Caco-2 (cell line): ENCODE data around the gene KIF13A. TPM values are rescaled to one million over a fixed set of nuclear protein-coding genes. Genes with fewer than 3 reads are reported as not detected.

Experiments
- BruUV-seq: library from RNA; stranded (reverse); fragments of 400-500 nt; replicated peaks from 2 replicates; lab custom pipeline; 2021; lab: Mats Ljungman, UMichigan
- CTCF ChIA-PET: fragments of 300-600 bp; sonication (Branson Sonifier 250); formaldehyde crosslinking; loops from one replicate; lab custom pipeline; 2022; ENCODE audit warnings: antibody characterized with exemption; lab: Charles Lee
- POLR2A ChIA-PET: fragments of 300-600 bp; sonication (Branson Sonifier 250); formaldehyde crosslinking; loops from one replicate; lab custom pipeline; 2022; ENCODE audit warnings: antibody characterized with exemption; lab: Charles Lee
- DNase-seq, 2 experiments: peaks; one replicate each; pipeline versions ENCODE4 v3.0.0 to v3.0.0-alpha.2; 2020 to 2022
- H3K27me3 ChIP-seq: replicated peaks from 2 replicates; pipeline ENCODE4 v1.6.0; 2011; ENCODE audit warnings: low read length; ENCODE audit not compliant: control insufficient read depth, insufficient read depth
- H3K36me3 ChIP-seq: 2 replicates; pipeline ENCODE4 v1.5.1; 2011; ENCODE audit warnings: low read length; ENCODE audit not compliant: control insufficient read depth, insufficient read depth
- H3K4me1 ChIP-seq: fragments of 250-450 bp; sonication (Bioruptor Pico); 2 replicates; pipeline ENCODE4 v1.5.1; 2020; ENCODE audit warnings: mild to moderate bottlenecking
- H3K4me3 ChIP-seq: 2 replicates; pipeline ENCODE4 v1.5.1; 2011; ENCODE audit warnings: low read depth, mild to moderate bottlenecking, control low read depth, low read length
- H3K9me3 ChIP-seq: fragments of 250-450 bp; sonication (Bioruptor Pico); 2 replicates; pipeline ENCODE4 v1.5.1; 2020; ENCODE audit warnings: mild to moderate bottlenecking, moderate library complexity
- H3K27ac Mint-ChIP-seq: one replicate; pipeline ENCODE4 v1.8.0; 2022; ENCODE audit warnings: mixed read lengths; ENCODE audit not compliant: unreplicated experiment
- H3K27me3 Mint-ChIP-seq: one replicate; pipeline ENCODE4 v1.8.0; 2022; ENCODE audit warnings: mixed read lengths; ENCODE audit not compliant: insufficient read depth, unreplicated experiment
- H3K36me3 Mint-ChIP-seq: one replicate; pipeline ENCODE4 v1.8.0; 2022; ENCODE audit warnings: mild to moderate bottlenecking, mixed read lengths; ENCODE audit not compliant: insufficient read depth, unreplicated experiment
- H3K4me1 Mint-ChIP-seq: one replicate; pipeline ENCODE4 v1.8.0; 2022; ENCODE audit warnings: low read depth, mixed read lengths; ENCODE audit not compliant: unreplicated experiment
- H3K4me3 Mint-ChIP-seq: one replicate; pipeline ENCODE4 v1.8.0; 2022; ENCODE audit warnings: mild to moderate bottlenecking, moderate library complexity, mixed read lengths; ENCODE audit not compliant: unreplicated experiment
- H3K9me3 Mint-ChIP-seq: one replicate; pipeline ENCODE4 v1.8.0; 2022; ENCODE audit warnings: mixed read lengths; ENCODE audit not compliant: unreplicated experiment
- CTCF ChIP-seq, 2 experiments: fragments of 200-600 bp in 1 of 2; IDR thresholded peaks; 1 replicate in 1 of 2; 2 replicates in 1 of 2; pipeline versions ENCODE4 v1.5.1 to v1.8.0; 2011 to 2022; ENCODE audit warnings: antibody characterized with exemption in 1 of 2, control low read depth in 1 of 2, inconsistent platforms in 1 of 2, low read depth in 1 of 2, low read length in 1 of 2, mild to moderate bottlenecking in 1 of 2, moderate library complexity in 1 of 2; ENCODE audit not compliant: insufficient read depth in 1 of 2, severe bottlenecking in 1 of 2, unreplicated experiment in 1 of 2
- intact Hi-C: fragments of 100-400 bp; cut with micrococcal nuclease; formaldehyde crosslinking; loops from one replicate; pipeline ENCODE4 v1.10.0; 2022; ENCODE audit not compliant: unreplicated experiment
- total RNA-seq: library from RNA; stranded (reverse); gene quantifications from 2 replicates; pipeline ENCODE4 v1.2.3, GENCODE V29; 2022

KIF13A gene
- total RNA-seq, 1 experiment from 2014 or later = 13.8 TPM

GRCh38 chr6:17968876-17969275 lies 18.6 kb downstream of the KIF13A start:
- no peak for TF ChIP-seq CTCF (IDR thresholded peaks at IDR 0.05; ENCODE audit: insufficient read depth in 1 of 2, low read depth in 1 of 2, low read length in 1 of 2, severe bottlenecking in 1 of 2, unreplicated experiment in 1 of 2)
- H3K27me3 Mint-ChIP-seq = no peaks in the 10 kb centered on the region
- Histone ChIP-seq H3K36me3 (no peaks in the 10 kb centered on the region), H3K4me3 (no peak overlapping the region), H3K9me3 (no peaks in the 10 kb centered on the region), H3K4me1 (no peaks in the 10 kb centered on the region), H3K27me3 (no peaks in the 10 kb centered on the region)
- no peak overlapping the region for H3K4me3 Mint-ChIP-seq
- ChIA-PET CTCF (no interaction called here), POLR2A (no interaction called here)
- no TSS peak for BruUV-seq
- no peaks in the 10 kb centered on the region for H3K4me1 Mint-ChIP-seq
- intact Hi-C loops = loop anchor here (5.0 kb wide), 1 partner anchor 153 kb away; the partner anchor contains the start of gene NHLRC1
- DNase-seq = no peak
- no peaks in the 10 kb centered on the region for H3K36me3 Mint-ChIP-seq
- H3K9me3 Mint-ChIP-seq = no peaks in the 10 kb centered on the region
- H3K27ac Mint-ChIP-seq = no peak overlapping the region

- BruUV-seq = no TSS peak
- POLR2A ChIA-PET = interaction anchor here (0.6 kb wide), 1 partner anchor 387 kb away, joined by 4 read pairs; no protein-coding TSS in a partner anchor
- intact Hi-C loops = loop anchor here (5.0 kb wide), 1 partner anchor 154 kb away; the partner anchor contains the start of gene NHLRC1
- Mint-ChIP-seq H3K4me1 (no peaks in the 10 kb centered on the region), H3K27me3 (no peaks in the 10 kb centered on the region), H3K4me3 (no peak overlapping the region), H3K36me3 (no peaks in the 10 kb centered on the region), H3K27ac (no peak overlapping the region), H3K9me3 (no peaks in the 10 kb centered on the region)
- no peaks in the 10 kb centered on the region for H3K27me3 ChIP-seq
- no peaks in the 10 kb centered on the region for H3K4me1 ChIP-seq
- CTCF ChIA-PET = no interaction called here
- no peaks in the 10 kb centered on the region for H3K36me3 ChIP-seq
- no peak for TF ChIP-seq CTCF (IDR thresholded peaks at IDR 0.05; ENCODE audit: insufficient read depth in 1 of 2, low read depth in 1 of 2, low read length in 1 of 2, severe bottlenecking in 1 of 2, unreplicated experiment in 1 of 2)
- no peaks in the 10 kb centered on the region for H3K9me3 ChIP-seq
- no peak for DNase-seq
- H3K4me3 ChIP-seq = no peak overlapping the region
Measured at GRCh38 chr6:17967668-17968518, 19.5 kb downstream of the KIF13A start.

- no peaks in the 10 kb centered on the region for H3K4me1 Mint-ChIP-seq
- no peak overlapping the region for H3K4me3 Mint-ChIP-seq
- no TSS peak for BruUV-seq
- TF ChIP-seq CTCF (IDR thresholded peaks at IDR 0.05; ENCODE audit: insufficient read depth in 1 of 2, low read depth in 1 of 2, low read length in 1 of 2, severe bottlenecking in 1 of 2, unreplicated experiment in 1 of 2) = no peak
- ChIA-PET POLR2A (no interaction called here), CTCF (no interaction called here)
- no peaks in the 10 kb centered on the region for H3K9me3 Mint-ChIP-seq
- Histone ChIP-seq H3K4me1 (no peaks in the 10 kb centered on the region), H3K36me3 (no peaks in the 10 kb centered on the region), H3K27me3 (no peaks in the 10 kb centered on the region), H3K9me3 (no peaks in the 10 kb centered on the region), H3K4me3 (no peak overlapping the region)
- H3K27ac Mint-ChIP-seq = no peak overlapping the region
- DNase-seq = no peak
- H3K27me3 Mint-ChIP-seq = no peaks in the 10 kb centered on the region
- intact Hi-C loops = loop anchor here (5.0 kb wide), 1 partner anchor 156 kb away; the partner anchor contains the start of gene NHLRC1
- no peaks in the 10 kb centered on the region for H3K36me3 Mint-ChIP-seq
Measured at GRCh38 chr6:17966451-17966850, 21.0 kb downstream of the KIF13A start.
